ENCODE results near the gene PYGL. TPM values are rescaled to one million over a fixed set of nuclear protein-coding genes. Genes with fewer than 3 reads are reported as not detected.
"Not testable (repeated sequence)": the region's sequence is repeated elsewhere in the genome, so short reads cannot be mapped to it uniquely, and the experiment has no call there.

Gene PYGL
- total RNA-seq, 1 donor from 2014 or later = 5.8 TPM

DNA sequence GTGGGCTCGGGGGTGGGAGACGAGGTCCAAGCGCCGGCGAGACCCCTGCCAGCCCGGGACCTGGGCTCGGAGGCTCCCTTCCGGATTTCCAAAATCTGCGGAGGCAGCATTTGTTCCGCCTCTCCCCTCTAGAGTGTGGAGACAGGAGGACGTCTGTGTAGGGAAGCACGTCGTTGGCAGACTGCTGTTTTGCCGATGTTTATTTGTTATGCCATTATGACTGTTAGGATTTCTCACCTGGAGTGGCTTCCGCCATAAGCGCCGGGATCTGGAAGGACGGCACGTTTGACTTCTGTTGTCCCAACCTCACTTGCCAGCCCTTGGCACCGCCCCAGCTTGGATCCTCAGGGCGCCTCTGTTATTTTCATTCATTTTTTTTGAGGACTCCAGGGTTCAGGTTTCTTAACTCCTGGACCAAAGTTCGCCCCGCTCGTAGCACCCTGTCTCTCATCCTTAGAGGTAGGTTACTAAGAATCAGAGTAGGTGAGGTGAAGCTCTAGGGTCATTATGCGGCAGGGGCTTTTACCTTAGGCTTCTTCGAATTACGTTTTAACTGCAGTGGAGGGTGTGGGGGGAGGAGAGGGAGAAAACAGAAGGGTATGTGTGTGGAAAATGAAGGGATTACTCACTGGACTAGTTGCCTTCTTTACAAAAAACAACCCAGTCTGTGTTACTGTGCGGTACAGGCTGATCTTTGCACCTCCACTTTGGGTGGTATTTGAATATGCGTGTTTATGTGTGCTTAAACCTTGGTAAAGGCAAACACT lies 547 bp upstream of the PYGL start:
- intact Hi-C loops (cut with micrococcal nuclease) = no loop called here

DNA sequence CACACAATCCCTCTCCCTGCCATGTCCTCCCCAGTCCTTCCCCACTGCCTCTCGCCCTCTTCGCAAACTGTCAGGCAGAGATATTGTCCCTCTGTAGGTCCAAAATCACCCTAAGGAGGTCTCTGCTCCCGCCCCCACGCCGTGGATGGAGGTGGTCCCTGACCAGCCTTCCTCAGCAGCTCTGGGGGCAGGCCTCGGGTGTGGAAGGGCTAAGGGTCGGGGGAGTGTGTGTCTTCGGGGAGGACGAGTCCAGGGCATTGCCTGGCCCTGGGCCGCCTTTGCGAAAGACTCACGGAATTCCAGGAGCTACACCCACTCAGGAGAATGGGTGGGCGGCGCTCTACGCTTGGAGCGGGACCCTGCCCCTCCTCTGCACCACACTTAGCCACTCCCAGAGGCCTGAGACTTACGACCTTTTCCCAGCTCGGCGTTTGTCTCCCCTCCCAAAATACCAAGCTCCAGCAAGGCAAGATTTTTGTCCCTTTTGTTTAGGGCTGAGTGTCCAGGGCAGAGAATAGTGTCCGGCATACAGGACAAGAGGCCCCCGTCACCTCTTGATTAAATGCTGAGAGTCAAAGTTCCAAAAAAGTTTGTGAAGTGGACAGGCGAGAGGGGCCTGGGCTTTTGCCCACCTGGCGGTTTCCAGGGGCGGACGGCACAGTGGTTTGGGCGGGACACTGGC lies 881 bp downstream of the PYGL start:
- TF ChIP-seq CTCF (IDR thresholded peaks at IDR 0.05; ENCODE audit: borderline replicate concordance) = no peak
- Histone ChIP-seq H3K27ac (replicated peaks) (peak overlapping the region; percentile 83), H3K4me1 (peaks cover 22% of the 10 kb centered on the region), H3K4me3 (peak overlapping the region; percentile 89), H3K9me3 (replicated peaks) (no peaks in the 10 kb centered on the region), H3K27me3 (ENCODE audit: low read depth) (peaks cover 6% of the 10 kb centered on the region), H3K36me3 (no peaks in the 10 kb centered on the region)
- intact Hi-C loops (cut with micrococcal nuclease) = no loop called here
- DNase-seq = peak; percentile 56

More for the DNA sequence above, 547 bp upstream of the PYGL start:
- Histone ChIP-seq H3K4me3 (peak overlapping the region; percentile 89), H3K4me1 (peaks cover 22% of the 10 kb centered on the region), H3K27me3 (ENCODE audit: low read depth) (peaks cover 6% of the 10 kb centered on the region), H3K36me3 (no peaks in the 10 kb centered on the region), H3K27ac (replicated peaks) (peak overlapping the region; percentile 83), H3K9me3 (replicated peaks) (peaks cover 8% of the 10 kb centered on the region)
- TF ChIP-seq CTCF (IDR thresholded peaks at IDR 0.05; ENCODE audit: borderline replicate concordance) = no peak
- DNase-seq = peak; percentile 52

DNA sequence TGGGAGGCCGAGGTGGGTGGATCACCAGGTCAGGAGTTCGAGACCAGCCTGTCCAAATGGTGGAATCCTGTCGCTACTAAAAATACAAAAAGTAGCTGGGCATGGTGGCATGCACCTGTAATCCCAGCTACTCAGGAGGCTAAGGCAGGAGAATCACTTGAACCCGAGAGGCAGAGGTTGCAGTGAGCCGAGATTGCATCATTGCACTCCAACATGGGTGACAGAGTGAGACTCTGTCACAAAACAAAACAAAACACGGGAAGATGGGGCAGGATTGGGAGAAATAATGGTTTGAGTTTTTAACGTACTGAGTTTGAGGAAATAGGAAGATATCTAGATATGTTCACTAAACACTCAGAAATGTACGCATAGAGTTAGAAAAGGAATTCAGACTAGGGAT lies 2.6 kb downstream of the PYGL start:
- H3K27ac ChIP-seq (replicated peaks); H3K36me3 ChIP-seq; DNase-seq; H3K27me3 ChIP-seq (ENCODE audit: low read depth); H3K4me3 ChIP-seq; intact Hi-C loops (cut with micrococcal nuclease); H3K9me3 ChIP-seq (replicated peaks): not testable (repeated sequence)
- peaks cover 22% of the 10 kb centered on the region for H3K4me1 ChIP-seq

DNA sequence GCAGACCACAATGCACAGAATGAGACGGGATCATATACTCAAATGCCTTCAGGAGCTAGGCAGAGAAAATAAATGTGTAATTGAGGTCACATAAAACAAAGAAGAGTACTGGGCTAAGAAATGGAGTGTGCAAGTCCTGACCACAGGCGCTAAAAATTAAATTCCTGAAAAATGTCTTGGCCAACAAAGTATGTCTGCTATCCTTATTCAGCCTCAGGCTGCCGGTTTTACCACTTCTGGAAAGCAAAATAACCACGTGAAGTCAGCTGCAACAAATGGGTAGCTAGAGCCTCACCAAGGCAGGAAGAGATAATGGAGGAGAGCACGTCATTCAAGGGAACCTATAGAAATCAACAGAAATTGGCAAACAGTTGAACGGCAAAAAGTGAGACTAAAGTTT lies 3.1 kb downstream of the PYGL start:
- Histone ChIP-seq H3K27ac (replicated peaks) (no peak overlapping the region), H3K4me1 (peaks cover 22% of the 10 kb centered on the region), H3K4me3 (no peak overlapping the region), H3K9me3 (replicated peaks) (no peaks in the 10 kb centered on the region), H3K36me3 (no peaks in the 10 kb centered on the region), H3K27me3 (ENCODE audit: low read depth) (peaks cover 6% of the 10 kb centered on the region)
- intact Hi-C loops (cut with micrococcal nuclease) = no loop called here
- TF ChIP-seq CTCF (IDR thresholded peaks at IDR 0.05; ENCODE audit: borderline replicate concordance) = no peak
- no peak for DNase-seq

- no peaks in the 10 kb centered on the region for H3K4me1 ChIP-seq
- no peaks in the 10 kb centered on the region for H3K9me3 ChIP-seq (replicated peaks)
- H3K27ac ChIP-seq (replicated peaks) = no peak overlapping the region
- TF ChIP-seq CTCF (IDR thresholded peaks at IDR 0.05; ENCODE audit: borderline replicate concordance) = no peak
- DNase-seq = no peak
- intact Hi-C loops (cut with micrococcal nuclease) = no loop called here
- H3K36me3 ChIP-seq = no peaks in the 10 kb centered on the region
- H3K4me3 ChIP-seq = no peak overlapping the region
- H3K27me3 ChIP-seq (ENCODE audit: low read depth) = no peaks in the 10 kb centered on the region
Observed at GRCh38 chr14:50937800-50938199, 6.5 kb downstream of the PYGL start.

DNA sequence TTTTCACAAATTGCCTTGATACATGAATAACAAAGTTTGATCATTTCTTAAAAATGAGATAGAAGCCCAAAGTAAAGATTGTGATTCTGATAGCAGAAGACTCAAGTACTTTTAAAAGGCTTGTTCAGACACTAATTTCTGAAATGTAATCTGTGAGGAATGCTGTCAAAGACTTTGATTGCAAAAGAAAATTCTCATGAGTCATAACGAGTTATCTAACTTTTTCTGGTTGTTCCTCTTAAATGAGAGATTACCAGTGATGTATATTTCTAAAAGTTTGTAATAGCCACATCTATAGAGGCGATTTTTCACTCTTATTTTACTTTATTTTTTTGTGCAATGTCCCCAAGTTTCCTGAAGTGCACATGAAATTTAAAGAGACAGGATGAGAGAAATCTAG lies 7.0 kb downstream of the PYGL start:
- no peaks in the 10 kb centered on the region for H3K9me3 ChIP-seq (replicated peaks)
- no peaks in the 10 kb centered on the region for H3K4me1 ChIP-seq
- DNase-seq = no peak
- TF ChIP-seq CTCF (IDR thresholded peaks at IDR 0.05; ENCODE audit: borderline replicate concordance) = no peak
- no peaks in the 10 kb centered on the region for H3K27me3 ChIP-seq (ENCODE audit: low read depth)
- H3K27ac ChIP-seq (replicated peaks) = no peak overlapping the region
- H3K36me3 ChIP-seq = no peaks in the 10 kb centered on the region
- intact Hi-C loops (cut with micrococcal nuclease) = no loop called here
- H3K4me3 ChIP-seq = no peak overlapping the region
